ENCODE measurements around the gene DSCAM.
"Not testable (repeated sequence)": the region's sequence is repeated elsewhere in the genome, so short reads cannot be mapped to it uniquely, and the experiment has no call there.

The DSCAM gene

GRCh38 chr21:40066221-40066620 is 780.7 kb downstream of the DSCAM start:
- no peak for DNase-seq

DNA sequence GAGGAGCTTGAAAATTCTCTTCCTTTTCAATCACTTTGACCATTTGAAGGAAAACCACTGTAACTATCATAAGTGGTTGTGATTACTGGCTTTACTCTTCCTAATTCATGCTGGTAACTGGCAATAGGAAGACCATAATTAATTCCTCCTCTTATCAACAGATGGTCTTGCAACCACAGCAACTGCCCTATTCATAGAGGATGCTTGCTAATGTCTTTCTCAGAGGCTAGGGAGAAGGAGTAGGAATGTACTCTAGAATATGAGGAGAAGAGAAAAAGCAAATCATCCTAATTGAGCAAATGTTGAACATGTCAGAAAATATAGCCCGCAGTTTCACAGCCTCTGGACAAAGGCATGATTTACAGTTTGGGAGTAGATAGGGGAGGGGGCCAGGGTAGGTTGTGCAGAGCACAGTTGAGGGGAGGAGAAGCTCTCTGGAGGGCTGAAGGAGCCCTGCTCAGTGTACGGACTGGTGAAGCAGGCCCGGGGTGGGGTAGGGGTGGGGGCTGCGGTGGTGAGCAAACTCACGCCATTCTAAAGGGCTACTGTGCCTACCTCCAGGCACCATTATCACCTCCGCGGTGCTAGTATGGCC is 786.8 kb downstream of the DSCAM start:
- DNase-seq, result no peak

DNA sequence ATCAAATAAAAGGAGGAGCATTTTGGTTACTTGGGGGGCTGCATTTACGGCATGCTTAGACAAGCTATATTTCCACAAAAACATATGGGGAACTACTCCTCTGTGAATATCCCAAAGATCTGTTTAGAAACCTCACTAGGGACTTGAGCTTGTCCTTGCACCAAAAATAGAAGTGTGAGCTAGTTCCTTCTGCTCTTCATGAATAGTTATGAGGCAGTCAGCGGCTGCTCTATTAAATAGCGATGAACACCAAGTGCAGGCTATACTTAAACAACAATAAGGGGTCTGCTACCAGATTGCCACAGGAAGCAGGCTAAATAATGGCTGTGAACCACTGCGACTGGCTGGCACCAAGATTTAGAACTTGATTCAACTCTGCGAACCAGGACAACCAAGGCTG is 789.6 kb downstream of the DSCAM start:
- no peak for DNase-seq

DNA sequence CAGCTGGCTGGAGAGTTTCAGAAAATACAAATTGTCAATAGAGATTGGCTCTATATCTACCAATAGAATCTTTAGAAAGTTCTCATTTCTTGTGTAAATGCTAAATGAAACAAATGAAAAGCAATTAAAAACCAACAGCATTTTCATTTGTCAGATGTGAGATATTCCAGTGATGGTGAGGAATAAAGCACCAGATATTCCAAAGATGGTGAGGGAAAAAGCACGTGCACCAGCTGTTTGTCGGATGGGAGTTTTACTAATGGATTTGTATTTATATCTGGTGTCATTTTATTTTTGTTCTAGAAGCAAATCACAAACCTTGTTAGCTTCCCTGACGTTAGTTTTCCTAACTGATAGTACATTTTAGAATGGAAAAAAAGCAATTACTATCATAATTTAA is 790.9 kb downstream of the DSCAM start:
- DNase-seq, result no peak

- DNase-seq, result no peak
Observed at GRCh38 chr21:40054403-40054802, 792.6 kb downstream of the DSCAM start.

GRCh38 chr21:40053007-40053406 is 794.0 kb downstream of the DSCAM start:
- DNase-seq, result no peak

DNA sequence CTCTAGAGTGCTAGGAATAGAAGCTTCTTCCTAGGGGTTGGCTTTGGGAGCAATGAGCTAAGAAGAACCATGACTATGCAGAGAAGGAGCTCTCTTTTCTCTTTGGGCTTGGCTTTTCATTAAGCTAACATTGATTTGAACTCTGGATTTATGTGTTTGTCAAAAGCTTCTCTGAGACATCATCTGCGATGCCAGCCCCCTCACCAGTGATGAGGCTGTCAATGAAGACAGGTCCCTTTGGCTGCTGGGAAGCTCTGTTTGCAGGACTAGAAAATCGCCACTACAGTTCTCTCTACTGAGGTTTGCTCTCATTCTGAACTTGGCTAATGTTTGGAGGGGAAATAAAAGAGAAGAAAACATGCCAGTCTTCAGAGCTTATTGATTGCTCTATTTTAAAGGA is 794.7 kb downstream of the DSCAM start:
- DNase-seq, result no peak

- DNase-seq, result no peak
Observed at GRCh38 chr21:40051801-40052200, 795.2 kb downstream of the DSCAM start.

DNA sequence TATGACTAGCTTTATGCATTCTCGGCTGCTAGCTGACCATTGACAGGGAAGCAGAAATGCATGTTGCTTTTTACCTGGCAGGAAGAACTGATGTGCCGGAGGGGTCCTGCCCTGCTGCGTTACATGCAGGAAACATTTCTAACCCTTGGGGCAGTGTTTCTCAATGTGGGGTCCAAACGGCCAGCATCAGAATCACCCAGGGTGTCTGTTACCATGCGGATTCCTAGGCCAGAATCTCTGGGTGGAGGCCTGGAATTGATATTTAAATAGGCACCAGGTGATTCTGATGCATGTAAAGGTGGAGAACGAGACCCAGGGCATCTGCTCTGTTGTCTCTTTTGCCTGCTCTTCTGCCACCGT is 797.0 kb downstream of the DSCAM start:
- DNase-seq, result no peak

GRCh38 chr21:40049031-40049930 is 797.7 kb downstream of the DSCAM start:
- no peak for DNase-seq

DNA sequence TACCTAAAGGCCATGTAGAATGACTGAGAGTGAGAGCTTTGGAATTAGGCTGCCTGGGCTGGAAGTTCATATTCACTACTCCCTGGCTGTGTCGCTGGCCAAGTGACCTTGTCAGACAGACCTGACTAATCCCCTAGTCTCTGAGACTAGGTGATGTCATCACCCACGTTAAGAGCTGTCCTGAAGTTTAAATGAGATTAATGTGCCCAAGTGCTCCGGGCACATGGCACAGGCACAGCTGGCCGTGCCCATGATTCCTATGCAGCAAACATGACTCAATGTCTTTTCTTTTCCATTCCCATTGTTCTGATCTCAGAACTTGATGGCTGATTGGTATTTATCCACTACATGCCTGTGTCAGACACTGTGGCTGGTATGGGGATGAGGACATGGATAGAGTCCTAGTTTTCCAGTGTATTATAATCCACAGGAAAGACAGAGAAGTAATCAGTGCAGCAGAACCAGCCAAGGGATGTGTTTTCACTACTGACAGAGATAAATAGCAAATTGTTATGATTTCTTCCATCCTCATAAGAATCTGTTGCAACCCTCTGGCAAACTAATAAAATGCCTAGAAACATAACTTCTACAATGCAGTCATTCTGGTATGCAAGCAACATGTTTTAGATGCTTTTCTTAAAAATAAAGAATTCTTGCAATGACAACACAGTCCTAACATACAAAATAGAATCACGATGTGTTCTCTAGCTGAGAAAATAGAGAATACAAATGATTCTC is 798.8 kb downstream of the DSCAM start:
- no peak for DNase-seq

DNA sequence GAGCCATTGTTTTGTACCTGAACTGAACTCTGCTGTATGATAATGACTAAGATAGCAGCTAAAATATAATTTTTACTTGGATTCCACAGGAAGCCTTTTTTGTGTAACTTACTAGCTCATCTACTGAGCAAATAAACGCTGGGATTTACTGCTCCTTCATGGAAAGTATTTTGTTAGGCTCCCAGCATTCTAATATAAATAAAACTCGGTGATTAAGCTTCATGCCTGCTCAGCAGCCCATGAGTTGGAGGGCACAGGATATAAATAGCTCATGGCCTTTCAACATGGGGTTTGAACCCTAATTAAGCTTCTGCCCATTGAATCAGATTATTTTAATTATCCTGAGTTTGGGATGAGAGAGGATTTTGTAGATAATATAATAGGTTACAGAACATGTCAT is 799.7 kb downstream of the DSCAM start:
- DNase-seq, result no peak

DNA sequence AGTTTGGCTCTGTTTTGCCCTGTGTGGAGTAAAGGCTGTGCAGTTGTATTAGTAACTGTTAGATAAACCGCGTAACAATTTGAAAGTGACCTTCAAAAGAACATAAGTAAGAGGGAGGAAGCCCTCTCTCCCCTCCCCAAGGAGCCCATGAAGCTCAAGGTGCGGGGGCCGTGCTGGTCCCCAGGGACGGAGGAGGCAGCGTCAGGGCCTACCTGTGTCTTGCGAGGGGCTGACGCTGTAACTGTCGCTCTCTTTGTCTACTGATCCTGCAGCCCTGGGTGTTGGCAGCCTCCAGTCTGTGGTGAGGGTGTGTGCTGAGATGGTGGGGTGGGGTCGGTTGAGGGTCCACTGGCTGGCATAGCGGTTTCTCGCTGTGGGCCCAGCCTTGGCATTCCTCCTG is 803.1 kb downstream of the DSCAM start:
- no peak for DNase-seq

DNA sequence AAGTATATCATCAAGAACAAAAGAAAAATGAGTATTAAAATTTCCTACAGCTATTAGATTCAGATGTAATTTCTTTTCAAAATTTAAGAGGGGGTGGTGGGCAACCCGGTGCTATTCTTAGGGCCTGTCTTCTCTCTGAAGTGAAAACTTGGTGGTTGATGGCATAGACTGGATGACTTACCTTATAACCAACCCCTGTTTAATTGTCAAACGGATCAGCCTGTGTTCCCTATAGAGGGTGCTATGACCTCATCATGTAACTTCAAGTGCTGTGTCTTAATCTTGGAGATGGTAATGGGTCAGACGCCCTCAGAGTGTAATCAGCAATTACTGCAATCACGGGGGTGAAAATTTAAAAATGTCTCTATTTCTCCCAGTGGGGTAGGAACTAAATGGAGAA is 803.5 kb downstream of the DSCAM start:
- DNase-seq, result no peak

- DNase-seq, result no peak
Observed at GRCh38 chr21:40041446-40041845, 805.5 kb downstream of the DSCAM start.

DNA sequence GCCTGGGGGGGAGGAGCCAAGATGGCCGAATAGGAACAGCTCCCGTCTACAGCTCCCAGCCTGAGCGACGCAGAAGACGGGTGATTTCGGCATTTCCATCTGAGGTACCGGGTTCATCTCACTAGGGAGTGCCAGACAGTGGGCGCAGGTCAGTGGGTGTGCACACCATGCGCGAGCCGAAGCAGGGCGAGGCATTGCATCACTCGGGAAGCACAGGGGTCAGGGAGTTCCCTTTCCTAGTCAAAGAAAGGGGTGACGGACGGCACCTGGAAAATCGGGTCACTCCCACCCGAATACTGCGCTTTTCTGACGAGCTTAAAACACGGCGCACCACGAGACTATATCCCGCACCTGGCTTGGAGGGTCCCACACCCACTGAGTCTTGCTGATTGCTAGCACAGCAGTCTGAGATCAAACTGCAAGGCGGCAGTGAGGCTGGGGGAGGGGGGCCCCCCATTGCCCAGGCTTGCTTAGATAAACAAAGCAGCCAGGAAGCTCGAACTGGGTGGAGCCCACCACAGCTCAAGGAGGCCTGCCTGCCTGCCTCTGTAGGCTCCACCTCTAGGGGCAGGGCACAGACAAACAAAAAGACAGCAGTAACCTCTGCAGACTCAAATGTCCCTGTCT is 813.7 kb downstream of the DSCAM start:
- DNase-seq, result not testable (repeated sequence)

DNA sequence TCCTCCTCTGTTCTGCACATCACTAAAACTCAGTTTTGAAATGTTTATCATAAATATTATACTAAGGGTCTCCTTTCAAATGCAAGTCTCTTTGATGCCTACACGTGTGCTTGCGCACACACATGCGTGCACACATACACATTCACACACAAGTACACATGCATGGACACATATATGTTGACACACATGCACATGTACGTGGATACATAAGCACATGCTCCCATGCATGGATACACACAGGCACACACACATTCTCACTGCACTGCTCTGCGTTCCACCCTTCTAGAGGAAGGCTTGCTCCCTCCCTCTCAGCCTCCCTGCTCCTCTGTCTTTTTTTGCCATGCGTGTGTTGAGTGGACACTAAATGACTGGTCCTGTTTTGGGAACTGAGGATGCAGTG is 817.1 kb downstream of the DSCAM start:
- DNase-seq, result no peak

- not testable (repeated sequence) for DNase-seq
Observed at GRCh38 chr21:40028393-40028792, 818.6 kb downstream of the DSCAM start.

DNA sequence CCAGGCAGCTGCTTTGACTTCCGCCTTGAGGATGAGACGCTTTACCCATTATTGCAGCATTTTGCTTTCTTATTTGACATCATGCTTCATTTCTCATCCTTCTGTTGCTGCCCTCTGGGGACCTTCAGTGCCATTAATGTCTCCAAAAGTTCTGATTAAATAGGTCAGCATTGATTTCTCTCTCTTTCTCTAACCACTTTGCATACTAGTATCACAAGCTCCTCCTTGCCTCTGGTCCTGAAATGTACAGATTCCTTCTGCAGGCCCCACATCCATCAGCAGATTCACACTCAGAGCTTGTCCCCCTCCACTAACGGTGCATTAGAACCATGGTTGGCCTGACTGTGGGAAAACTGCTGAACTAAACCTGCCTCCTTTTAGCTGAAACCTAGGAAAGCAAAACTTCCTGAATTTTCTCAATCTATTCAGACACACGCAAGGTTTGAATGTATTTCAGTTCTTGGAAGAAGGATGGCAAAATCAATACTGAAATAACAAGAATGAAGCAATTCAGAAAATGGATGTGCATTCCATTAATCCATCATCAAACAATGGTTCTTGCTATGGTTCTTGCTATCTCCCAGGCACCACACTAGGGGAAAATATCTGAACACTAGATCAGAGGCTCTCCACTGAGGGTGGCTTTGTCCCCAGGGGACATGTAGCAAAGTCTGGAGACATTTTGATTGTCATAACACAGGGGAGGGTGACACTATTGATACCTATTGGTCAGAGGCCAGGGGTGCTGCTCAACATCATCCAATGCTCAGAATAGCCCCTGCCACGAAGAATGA is 825.2 kb downstream of the DSCAM start:
- no peak for DNase-seq

GRCh38 chr21:40020651-40021050 is 826.3 kb downstream of the DSCAM start:
- DNase-seq, result no peak

DNA sequence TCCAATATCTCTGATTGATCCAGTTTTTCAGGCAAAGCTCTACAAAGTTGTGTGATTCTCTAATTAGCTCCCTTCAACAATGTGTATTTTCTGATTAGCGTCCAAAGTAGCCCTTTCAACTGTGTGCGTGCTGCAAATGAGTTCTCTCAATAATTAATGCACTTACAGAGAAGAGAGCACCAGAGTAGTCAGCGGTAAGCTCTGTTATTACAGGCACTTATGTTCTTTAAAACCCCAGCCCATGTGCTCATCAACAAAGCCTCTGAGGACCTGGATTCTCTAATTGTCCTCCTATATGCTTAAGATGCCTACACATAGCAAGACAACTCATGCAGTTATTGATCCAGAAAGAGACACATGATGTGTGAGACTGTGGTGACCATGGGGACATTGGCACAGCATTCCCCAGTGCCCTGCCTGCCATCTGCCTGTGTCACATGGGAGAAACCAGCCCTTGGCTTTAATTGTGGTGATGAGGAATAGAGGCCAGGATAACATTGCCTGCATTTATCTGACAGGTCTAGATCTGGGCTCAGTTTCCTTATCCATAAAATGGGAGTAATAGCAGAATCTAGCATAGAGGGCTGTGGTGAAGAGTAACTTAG is 828.0 kb downstream of the DSCAM start:
- no peak for DNase-seq

GRCh38 chr21:40016667-40017066 is 830.3 kb downstream of the DSCAM start:
- DNase-seq, result no peak
